Measurements from ENCODE around the gene CACUL1.

The CACUL1 gene

GRCh38 chr10:118635674-118636402, 118.9 kb downstream of the CACUL1 start:
- DNase-seq = no peak

GRCh38 chr10:118633786-118634185, 121.0 kb downstream of the CACUL1 start:
- DNase-seq = no peak

- DNase-seq = no peak
Measured at GRCh38 chr10:118629211-118629610, 125.6 kb downstream of the CACUL1 start.

- no peak for DNase-seq
Measured at GRCh38 chr10:118628397-118628796, 126.4 kb downstream of the CACUL1 start.

GRCh38 chr10:118626953-118627352, 127.8 kb downstream of the CACUL1 start:
- peak; percentile 9 for DNase-seq

Data from hematopoietic multipotent progenitor cell treated with erythropoietin and hydrocortisone succinate and interleukin-3 and kit ligand, for 6 days (in vitro differentiated cells).